Cardiac muscle cell (in vitro differentiated cells and primary cell): ENCODE results near the gene DCLK1. TPM values are rescaled to one million over a fixed set of nuclear protein-coding genes. Genes with fewer than 3 reads are reported as not detected.

Experiments used
- DNase-seq, 2 donors: peaks; one replicate each; pipeline versions ENCODE4 v3.0.0 to v3.0.0-alpha.2; 2010 to 2017; ENCODE audit warnings: low read depth in 1 of 2, low spot score in 1 of 2
- H3K27ac ChIP-seq: fragments of 200-600 bp; sonication (generic); 2 replicates; pipeline ENCODE4 v1.5.1; 2016
- H3K27me3 ChIP-seq: fragments of 200-600 bp; sonication (generic); 2 replicates; pipeline ENCODE4 v1.6.0; 2016; ENCODE audit warnings: control low read depth
- H3K36me3 ChIP-seq: fragments of 200-600 bp; sonication (generic); 2 replicates; pipeline ENCODE4 v1.5.1; 2016; ENCODE audit warnings: control low read depth
- H3K4me1 ChIP-seq: fragments of 200-600 bp; sonication (generic); 2 replicates; pipeline ENCODE4 v1.8.1; 2017; ENCODE audit warnings: low read depth, mild to moderate bottlenecking, mixed run types
- H3K4me3 ChIP-seq: fragments of 200-600 bp; sonication (generic); 2 replicates; pipeline ENCODE4 v1.5.1; 2016; ENCODE audit warnings: mild to moderate bottlenecking
- H3K9me3 ChIP-seq: fragments of 200-600 bp; sonication (generic); 2 replicates; pipeline ENCODE4 v1.5.1; 2017; ENCODE audit warnings: low read depth, mild to moderate bottlenecking, control low read depth
- polyA plus RNA-seq: library from polyadenylated mRNA; unstranded; fragments of >200 nt; fragmentation: Nextera tagmentation; extraction: Ambion mirVana; gene quantifications from 2 replicates; pipeline ENCODE4 v1.2.1, GENCODE V29; 2016
- total RNA-seq: library from RNA; depleted of rRNA; stranded (reverse); fragments of >200 nt; gene quantifications from 2 replicates; pipeline ENCODE4 v1.2.3, GENCODE V29; 2016
- TF ChIP-seq, protein P1 (sequence below): IDR thresholded peaks from 2 replicates; pipeline ENCODE4 v1.5.1; 2012; ENCODE audit warnings: low read depth, mild to moderate bottlenecking, low read length

DCLK1 gene
- total and polyA plus RNA-seq, 2 experiments from 2014 or later = 0.09 TPM; not detected in 1

GRCh38 chr13:35787937-35788336, 343.2 kb downstream of the DCLK1 start:
- no peaks in the 10 kb centered on the region for H3K27me3 ChIP-seq
- H3K9me3 ChIP-seq = no peaks in the 10 kb centered on the region
- H3K27ac ChIP-seq = no peak overlapping the region
- no peaks in the 10 kb centered on the region for H3K36me3 ChIP-seq
- H3K4me1 ChIP-seq = no peaks in the 10 kb centered on the region
- DNase-seq = peak in 1 of 2 donors; percentile 31
- TF ChIP-seq, protein P1, sequence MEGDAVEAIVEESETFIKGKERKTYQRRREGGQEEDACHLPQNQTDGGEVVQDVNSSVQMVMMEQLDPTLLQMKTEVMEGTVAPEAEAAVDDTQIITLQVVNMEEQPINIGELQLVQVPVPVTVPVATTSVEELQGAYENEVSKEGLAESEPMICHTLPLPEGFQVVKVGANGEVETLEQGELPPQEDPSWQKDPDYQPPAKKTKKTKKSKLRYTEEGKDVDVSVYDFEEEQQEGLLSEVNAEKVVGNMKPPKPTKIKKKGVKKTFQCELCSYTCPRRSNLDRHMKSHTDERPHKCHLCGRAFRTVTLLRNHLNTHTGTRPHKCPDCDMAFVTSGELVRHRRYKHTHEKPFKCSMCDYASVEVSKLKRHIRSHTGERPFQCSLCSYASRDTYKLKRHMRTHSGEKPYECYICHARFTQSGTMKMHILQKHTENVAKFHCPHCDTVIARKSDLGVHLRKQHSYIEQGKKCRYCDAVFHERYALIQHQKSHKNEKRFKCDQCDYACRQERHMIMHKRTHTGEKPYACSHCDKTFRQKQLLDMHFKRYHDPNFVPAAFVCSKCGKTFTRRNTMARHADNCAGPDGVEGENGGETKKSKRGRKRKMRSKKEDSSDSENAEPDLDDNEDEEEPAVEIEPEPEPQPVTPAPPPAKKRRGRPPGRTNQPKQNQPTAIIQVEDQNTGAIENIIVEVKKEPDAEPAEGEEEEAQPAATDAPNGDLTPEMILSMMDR = no peak
- H3K4me3 ChIP-seq = no peak overlapping the region

GRCh38 chr13:35785576-35786303, 345.4 kb downstream of the DCLK1 start:
- Histone ChIP-seq H3K27me3 (no peaks in the 10 kb centered on the region), H3K4me3 (no peak overlapping the region), H3K27ac (no peak overlapping the region), H3K36me3 (no peaks in the 10 kb centered on the region), H3K4me1 (no peaks in the 10 kb centered on the region), H3K9me3 (no peaks in the 10 kb centered on the region)
- TF ChIP-seq, protein P1 = no peak
- no peak for DNase-seq

- TF ChIP-seq, protein P1 = no peak
- DNase-seq = no peak
- no peaks in the 10 kb centered on the region for H3K27me3 ChIP-seq
- no peaks in the 10 kb centered on the region for H3K36me3 ChIP-seq
- no peaks in the 10 kb centered on the region for H3K4me1 ChIP-seq
- H3K9me3 ChIP-seq = no peaks in the 10 kb centered on the region
- H3K4me3 ChIP-seq = no peak overlapping the region
- no peak overlapping the region for H3K27ac ChIP-seq
Observed at GRCh38 chr13:35784286-35784951, 346.8 kb downstream of the DCLK1 start.

DNA sequence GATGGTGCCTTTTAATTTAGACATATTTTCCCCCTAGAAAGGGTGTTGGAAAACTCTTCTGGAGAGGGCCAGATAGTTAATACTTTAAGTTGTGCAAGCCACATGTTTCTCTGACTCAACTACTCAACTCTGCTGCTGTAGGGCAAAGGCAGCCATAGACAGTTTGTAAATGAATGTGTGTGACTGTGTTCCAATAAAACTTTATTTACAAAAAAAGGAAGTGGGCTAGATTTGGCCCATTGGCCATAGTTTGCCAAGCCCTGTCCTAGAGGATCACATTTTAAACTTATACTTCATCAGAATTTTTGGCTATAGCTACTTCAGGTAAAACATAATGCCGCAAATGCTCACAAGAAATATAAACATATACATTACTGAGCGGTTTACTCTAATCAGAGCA, 348.4 kb downstream of the DCLK1 start:
- Histone ChIP-seq H3K4me1 (no peaks in the 10 kb centered on the region), H3K27ac (no peak overlapping the region), H3K9me3 (no peaks in the 10 kb centered on the region), H3K4me3 (no peak overlapping the region), H3K36me3 (no peaks in the 10 kb centered on the region), H3K27me3 (no peaks in the 10 kb centered on the region)
- DNase-seq = no peak
- TF ChIP-seq, protein P1 = no peak

DNA sequence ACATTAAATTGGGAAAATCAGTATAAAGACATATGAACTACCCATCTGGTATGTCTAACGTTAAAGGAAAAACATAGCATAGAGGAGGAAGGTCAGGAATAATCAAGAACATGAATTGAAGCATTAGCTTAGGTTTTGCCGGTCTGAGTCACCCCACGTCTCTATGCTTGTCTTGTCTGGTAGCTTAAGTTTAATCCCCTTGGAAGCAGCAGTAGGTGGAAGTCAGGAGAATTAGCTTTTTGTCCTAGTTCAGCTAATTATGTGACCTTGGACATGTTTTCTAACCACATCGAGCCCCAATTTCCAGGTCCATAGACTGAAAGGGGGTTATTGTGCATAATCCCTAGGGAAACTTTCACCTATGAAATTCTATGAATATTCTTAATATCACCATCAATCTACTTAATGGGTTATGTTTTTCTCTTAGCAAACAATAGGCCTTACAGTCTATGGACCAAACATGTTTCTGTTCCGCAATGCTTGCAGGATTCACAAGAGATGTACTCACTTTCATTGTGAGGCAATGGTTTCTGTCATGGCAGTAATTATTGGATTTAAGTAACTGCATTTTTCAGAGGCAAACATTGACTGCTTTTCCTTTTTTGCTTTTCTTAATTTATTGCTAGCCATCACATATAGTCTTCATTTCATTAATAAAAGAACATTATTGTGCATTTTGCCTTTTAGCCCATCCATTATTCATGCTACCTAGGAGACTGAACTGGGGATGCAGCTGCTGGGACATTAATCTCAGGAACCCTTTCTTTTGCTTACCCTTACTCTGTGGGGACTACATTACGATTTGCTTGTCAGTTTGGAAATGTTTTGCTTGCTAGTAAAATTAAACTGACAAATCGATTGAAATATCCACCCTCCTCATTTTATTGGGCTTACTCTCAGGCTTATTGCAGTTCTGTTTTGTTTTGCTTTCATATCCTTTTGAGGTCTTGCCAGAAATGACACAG, 349.9 kb downstream of the DCLK1 start:
- Histone ChIP-seq H3K27ac (no peak overlapping the region), H3K36me3 (no peaks in the 10 kb centered on the region)

More for the DNA sequence above, 349.9 kb downstream of the DCLK1 start:
- no peak for DNase-seq
- TF ChIP-seq, protein P1 = no peak
- no peaks in the 10 kb centered on the region for H3K27me3 ChIP-seq
- H3K4me1 ChIP-seq = no peaks in the 10 kb centered on the region
- H3K4me3 ChIP-seq = no peak overlapping the region
- H3K9me3 ChIP-seq = no peaks in the 10 kb centered on the region
